ENCODE data around the gene AP2M1. TPM values are rescaled to one million over a fixed set of nuclear protein-coding genes. Genes with fewer than 3 reads are reported as not detected.

AP2M1 gene
- polyA plus RNA-seq, 1 donor from 2014 or later, result 551 TPM

- H3K79me2 ChIP-seq (replicated peaks; ENCODE audit: insufficient read depth, low read length), result no peaks in the 10 kb centered on the region
- H3K27ac ChIP-seq (ENCODE audit: low read length), result no peak overlapping the region
- no peaks in the 10 kb centered on the region for H3K27me3 ChIP-seq (ENCODE audit: insufficient read depth, low read depth, low read length)
- no peaks in the 10 kb centered on the region for H3F3A ChIP-seq (ENCODE audit: insufficient read depth, low read length, poor library complexity, severe bottlenecking)
- no peaks in the 10 kb centered on the region for H4K20me1 ChIP-seq (ENCODE audit: insufficient read depth)
- no peaks in the 10 kb centered on the region for H3K36me3 ChIP-seq (ENCODE audit: insufficient read depth, low read length)
- H2AFZ ChIP-seq (ENCODE audit: low read depth, low read length), result no peak overlapping the region
- TF ChIP-seq CTCF (IDR thresholded peaks at IDR 0.05; ENCODE audit: poor library complexity, severe bottlenecking), result no peak
- TF ChIP-seq SMC3 (conservative IDR thresholded peaks at IDR 0.05; ENCODE audit: poor library complexity), result no peak
- TF ChIP-seq REST (IDR thresholded peaks at IDR 0.05; ENCODE audit: borderline replicate concordance), result no peak
- TF ChIP-seq POLR2AphosphoS5 (IDR thresholded peaks at IDR 0.05), result no peak
- TF ChIP-seq MXI1 (conservative IDR thresholded peaks at IDR 0.05; ENCODE audit: poor library complexity, severe bottlenecking), result no peak
- no peak for TF ChIP-seq EP300 (conservative IDR thresholded peaks at IDR 0.05; ENCODE audit: poor library complexity, severe bottlenecking)
- TF ChIP-seq EZH2 (IDR thresholded peaks at IDR 0.05; ENCODE audit: borderline replicate concordance, insufficient read depth, low read length, poor library complexity, severe bottlenecking), result no peak
- no peak for TF ChIP-seq TAF1 (IDR thresholded peaks at IDR 0.05; ENCODE audit: low read depth)
- no peaks in the 10 kb centered on the region for H3K9me3 ChIP-seq (ENCODE audit: low read length)
- H3K9ac ChIP-seq (ENCODE audit: low read length), result no peak overlapping the region
- H3K9me2 ChIP-seq (ENCODE audit: insufficient read depth, low read length), result no peaks in the 10 kb centered on the region
- no peak overlapping the region for H3K4me3 ChIP-seq (ENCODE audit: low read length)
- no peak overlapping the region for H3K4me2 ChIP-seq (ENCODE audit: low read length)
Measured at GRCh38 chr3:184203526-184203925, 28.9 kb downstream of the AP2M1 start.

GRCh38 chr3:184209146-184209923, 34.7 kb downstream of the AP2M1 start:
- no peaks in the 10 kb centered on the region for H3K79me2 ChIP-seq (replicated peaks; ENCODE audit: insufficient read depth, low read length)
- no peak overlapping the region for H3K9ac ChIP-seq (ENCODE audit: low read length)
- no peak overlapping the region for H2AFZ ChIP-seq (ENCODE audit: low read depth, low read length)
- no peak overlapping the region for H3K4me2 ChIP-seq (ENCODE audit: low read length)
- no peaks in the 10 kb centered on the region for H3K36me3 ChIP-seq (ENCODE audit: insufficient read depth, low read length)
- no peak overlapping the region for H3K27ac ChIP-seq (ENCODE audit: low read length)
- no peaks in the 10 kb centered on the region for H3K9me3 ChIP-seq (ENCODE audit: low read length)
- no peaks in the 10 kb centered on the region for H3K9me2 ChIP-seq (ENCODE audit: insufficient read depth, low read length)
- no peak for TF ChIP-seq CTCF (IDR thresholded peaks at IDR 0.05; ENCODE audit: poor library complexity, severe bottlenecking)
- TF ChIP-seq POLR2AphosphoS5 (IDR thresholded peaks at IDR 0.05), result no peak
- no peak for TF ChIP-seq SMC3 (conservative IDR thresholded peaks at IDR 0.05; ENCODE audit: poor library complexity)
- H3K4me3 ChIP-seq (ENCODE audit: low read length), result no peak overlapping the region
- no peaks in the 10 kb centered on the region for H4K20me1 ChIP-seq (ENCODE audit: insufficient read depth)
- H3F3A ChIP-seq (ENCODE audit: insufficient read depth, low read length, poor library complexity, severe bottlenecking), result no peaks in the 10 kb centered on the region
- H3K27me3 ChIP-seq (ENCODE audit: insufficient read depth, low read depth, low read length), result no peaks in the 10 kb centered on the region
